HEK293T (cell line): ENCODE data around the gene TGFBR3.

Experiments used
- FOXA1 ChIP-seq: fragments of 450-650 bp; IDR thresholded peaks from 2 replicates; pipeline ENCODE4 v1.6.1; 2016; ENCODE audit warnings: mild to moderate bottlenecking
- PKNOX1 ChIP-seq: fragments of 450-650 bp; IDR thresholded peaks from 2 replicates; pipeline ENCODE4 v1.6.1; 2016
- SUZ12 ChIP-seq: fragments of 450-650 bp; IDR thresholded peaks from 2 replicates; pipeline ENCODE4 v1.6.1; 2016; ENCODE audit warnings: mild to moderate bottlenecking

GRCh38 chr1:91885213-91885715, 687 bp downstream of the TGFBR3 start:
- no peak for TF ChIP-seq FOXA1
- TF ChIP-seq SUZ12, result no peak
- TF ChIP-seq PKNOX1, result no peak
